Colon (tissue), 2 donors: ENCODE measurements around the gene CCDC6.
"Not testable (repeated sequence)": the region's sequence is repeated elsewhere in the genome, so short reads cannot be mapped to it uniquely, and the experiment has no call there.

Source experiments
- FAIRE-seq: peaks from 2 replicates; lab custom pipeline; 2012; peaks lifted over from hg19 to GRCh38; lab: Jason Lieb, UNC
- donor health status: control.
- donor health status: control.

The CCDC6 gene

DNA sequence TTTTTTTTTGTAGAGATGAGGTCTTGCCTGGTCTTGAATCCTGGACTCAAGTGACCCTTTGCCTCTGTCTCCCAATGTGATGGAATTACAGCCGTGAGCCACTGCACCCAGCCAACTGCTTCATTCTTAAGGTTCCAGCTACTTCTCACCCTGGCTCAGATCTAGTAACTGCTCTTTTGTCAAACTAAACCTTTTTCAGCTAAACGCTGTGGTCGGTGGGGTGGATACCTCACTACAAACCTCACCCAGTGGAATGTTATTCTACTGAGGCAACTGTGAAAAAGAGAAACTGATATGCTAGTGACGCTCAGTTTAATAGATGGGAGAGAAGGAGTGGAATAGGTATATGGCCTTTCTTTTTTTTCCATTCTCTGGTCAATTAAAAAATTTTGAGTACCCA, 151.4 kb downstream of the CCDC6 start:
- no peak for FAIRE-seq

DNA sequence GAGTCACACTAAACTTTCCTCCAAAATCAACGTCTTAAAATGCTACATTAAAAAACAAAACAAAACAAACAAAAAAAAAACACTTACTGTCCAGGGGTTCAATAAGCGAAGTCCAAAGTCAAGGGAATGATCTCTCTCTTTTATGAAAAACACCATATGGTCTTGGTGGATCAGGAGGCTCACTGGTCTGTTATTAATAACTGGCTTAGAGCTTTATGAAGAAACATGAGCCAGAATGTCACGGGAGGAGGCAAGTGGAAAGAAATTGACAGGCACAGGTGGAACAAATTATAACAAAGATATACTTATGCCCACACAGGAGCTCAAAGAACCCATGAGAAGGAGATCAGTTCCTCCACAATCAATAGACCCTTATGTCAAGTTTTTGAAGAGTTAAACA, 153.1 kb downstream of the CCDC6 start, which contains the start of gene MRLN:
Gene MRLN (minus strand): TSS at position 189 of the 400 bp plus-strand sequence.
- FAIRE-seq = no peak

DNA sequence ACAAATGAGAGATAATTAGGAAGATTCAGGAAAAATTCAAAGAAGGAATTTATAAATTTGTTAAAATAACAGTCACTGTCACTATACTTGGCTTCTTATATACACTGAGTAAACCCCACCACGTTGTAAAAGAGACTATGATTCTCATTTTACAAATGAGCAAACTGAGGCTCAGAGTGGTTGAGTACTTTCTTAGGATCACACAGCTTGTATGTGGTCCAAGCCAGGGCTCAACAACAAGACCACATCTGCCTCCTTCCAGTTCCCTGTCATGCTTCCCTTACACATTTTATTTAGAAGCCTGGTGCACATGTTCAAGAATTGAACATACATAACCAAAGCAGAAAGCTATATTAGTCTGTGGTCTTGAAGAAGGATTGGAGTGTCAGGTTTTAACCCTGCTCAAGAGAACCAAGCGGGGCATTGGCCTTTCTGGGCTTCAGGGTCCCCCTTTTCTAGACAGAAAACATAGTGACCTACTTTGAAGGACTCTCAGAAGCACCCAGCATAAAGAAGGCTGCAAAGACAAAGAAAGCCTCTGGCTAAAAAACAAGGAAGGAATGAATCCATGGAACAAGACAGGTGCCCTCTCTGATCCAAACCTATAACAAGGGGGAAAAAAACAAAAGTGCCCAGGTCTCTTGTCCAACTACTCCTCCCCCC, 153.9 kb downstream of the CCDC6 start:
- FAIRE-seq = no peak

- FAIRE-seq = no peak
Observed at GRCh38 chr10:59750155-59750945, 156.0 kb downstream of the CCDC6 start.

GRCh38 chr10:59748834-59749233, 157.5 kb downstream of the CCDC6 start:
- no peak for FAIRE-seq

DNA sequence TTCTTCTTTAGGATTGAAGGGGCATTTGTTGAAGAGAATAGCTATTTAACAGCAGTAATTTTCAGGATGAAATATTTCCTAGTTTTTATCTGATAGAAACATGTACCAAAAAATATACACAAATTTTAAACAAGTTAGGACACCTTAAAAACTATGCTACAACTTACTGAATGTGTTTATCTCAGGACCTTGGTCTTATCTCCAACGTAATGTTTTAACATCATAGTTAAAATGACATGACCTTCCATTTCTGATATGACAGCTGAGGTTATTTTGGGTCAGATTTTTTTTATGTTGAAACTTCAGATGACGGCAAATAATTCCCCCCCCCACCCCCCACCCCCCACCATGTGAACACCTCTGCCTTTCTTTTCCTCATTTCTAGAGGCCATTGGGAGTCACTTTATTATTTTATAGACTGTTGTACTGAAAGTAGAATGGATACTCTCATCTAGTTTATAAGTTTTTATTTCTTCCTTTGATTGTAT, 161.1 kb downstream of the CCDC6 start:
- FAIRE-seq = no peak

- not testable (repeated sequence) for FAIRE-seq
Observed at GRCh38 chr10:59744762-59745161, 161.6 kb downstream of the CCDC6 start.

GRCh38 chr10:59744156-59744555, 162.2 kb downstream of the CCDC6 start:
- not testable (repeated sequence) for FAIRE-seq

DNA sequence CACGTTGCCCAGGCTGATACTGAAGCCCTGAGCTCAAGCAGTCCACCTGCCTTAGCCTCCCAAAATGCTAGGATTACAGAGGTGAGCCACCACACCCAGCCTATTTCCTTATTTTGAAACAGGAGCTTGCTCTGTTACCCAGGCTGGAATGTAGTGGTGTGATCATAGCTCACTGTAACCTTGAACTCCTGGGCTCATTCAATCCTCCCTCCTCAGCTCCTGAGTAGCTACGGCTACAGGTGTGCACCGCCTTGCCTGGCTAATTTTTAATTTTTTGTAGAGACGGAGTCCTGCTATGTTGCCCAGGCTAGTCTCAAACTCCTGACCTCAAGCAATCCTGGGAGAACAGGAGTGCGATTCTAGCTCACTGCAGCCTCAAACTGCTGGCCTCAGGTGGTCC, 164.8 kb downstream of the CCDC6 start:
- FAIRE-seq = no peak

- no peak for FAIRE-seq
Observed at GRCh38 chr10:59741048-59741447, 165.3 kb downstream of the CCDC6 start.
